HG02763 (cell line): ENCODE results near the gene AMDHD2.
"Not testable (repeated sequence)": the region's sequence is repeated elsewhere in the genome, so short reads cannot be mapped to it uniquely, and the experiment has no call there.

Source experiments
- ATAC-seq: cut with Tn5 transposase; IDR thresholded peaks from one replicate; pipeline ENCODE4 v1.9.1; 2021; ENCODE audit warnings: mild to moderate bottlenecking, moderate library complexity; ENCODE audit not compliant: unreplicated experiment

AMDHD2 gene

DNA sequence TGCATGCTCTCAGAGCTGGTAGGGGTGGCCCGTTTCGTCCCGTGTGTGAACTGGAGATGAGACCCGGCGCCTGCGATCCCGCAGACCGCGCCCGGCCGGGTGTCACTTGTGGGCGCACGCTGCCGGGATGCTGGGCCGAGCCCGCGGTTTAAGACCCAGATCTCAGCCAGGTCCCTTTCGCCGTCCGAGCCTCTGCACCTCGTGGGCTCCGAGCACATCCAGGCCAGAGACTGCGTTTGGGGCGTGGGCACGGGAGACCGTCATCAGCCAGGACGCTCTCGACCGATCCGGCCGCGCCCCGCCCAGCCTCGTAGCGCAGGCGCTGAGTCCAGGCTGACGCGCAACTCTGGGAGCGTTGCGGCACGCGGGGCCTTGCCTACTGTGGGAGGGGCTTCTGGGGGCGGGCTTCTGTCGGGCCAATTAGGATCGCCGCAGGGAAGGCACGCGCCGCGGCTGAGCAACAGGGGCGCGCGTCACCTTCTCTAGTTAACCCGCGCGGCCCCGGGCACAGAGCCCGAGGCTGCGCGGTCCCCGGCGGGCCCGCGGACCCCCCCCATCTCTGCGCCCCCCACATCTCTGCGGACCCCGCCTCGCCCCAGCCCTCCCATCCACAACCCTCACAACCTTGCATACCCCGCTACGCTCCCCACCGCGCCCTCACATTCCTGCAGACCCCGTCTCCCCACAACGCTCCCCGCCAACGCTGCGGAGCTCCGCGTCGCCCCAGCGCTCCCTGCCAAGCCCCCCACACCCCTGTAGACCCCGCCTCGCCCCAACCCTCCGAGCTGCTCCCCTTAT is 11.7 kb downstream of the AMDHD2 start:
- peak; percentile 81 for ATAC-seq

DNA sequence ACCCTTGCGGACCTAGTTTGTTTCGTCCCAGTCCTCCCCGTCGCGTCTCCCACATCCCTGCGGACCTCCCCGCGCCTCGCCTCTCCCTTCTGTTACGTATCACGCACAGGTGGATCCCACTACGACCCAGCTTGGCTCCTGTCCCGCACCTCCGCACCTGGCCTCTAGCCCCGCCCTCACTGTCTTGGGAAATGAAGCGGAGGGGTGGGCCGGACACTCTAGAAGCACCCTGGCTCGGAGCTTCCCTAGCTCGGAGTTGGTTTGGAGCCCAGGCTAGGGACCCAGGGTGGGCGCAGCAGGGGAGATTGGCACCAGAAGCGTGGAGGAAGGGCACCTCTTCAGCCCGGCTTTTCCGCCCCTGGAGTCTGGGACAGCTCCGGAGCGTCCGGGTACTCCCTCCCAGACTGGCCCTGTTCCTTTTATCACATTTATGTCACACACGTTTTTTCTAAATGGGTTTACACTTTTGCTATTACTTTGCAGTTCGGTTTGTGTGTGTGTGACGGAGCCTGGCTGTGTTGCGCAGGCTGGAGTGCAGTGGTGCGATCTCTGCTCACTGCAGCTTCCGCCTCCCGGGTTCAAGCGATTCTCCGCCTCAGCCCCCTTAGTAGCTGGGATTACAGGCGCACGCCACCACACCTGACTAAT is 12.4 kb downstream of the AMDHD2 start:
- ATAC-seq, result no peak

DNA sequence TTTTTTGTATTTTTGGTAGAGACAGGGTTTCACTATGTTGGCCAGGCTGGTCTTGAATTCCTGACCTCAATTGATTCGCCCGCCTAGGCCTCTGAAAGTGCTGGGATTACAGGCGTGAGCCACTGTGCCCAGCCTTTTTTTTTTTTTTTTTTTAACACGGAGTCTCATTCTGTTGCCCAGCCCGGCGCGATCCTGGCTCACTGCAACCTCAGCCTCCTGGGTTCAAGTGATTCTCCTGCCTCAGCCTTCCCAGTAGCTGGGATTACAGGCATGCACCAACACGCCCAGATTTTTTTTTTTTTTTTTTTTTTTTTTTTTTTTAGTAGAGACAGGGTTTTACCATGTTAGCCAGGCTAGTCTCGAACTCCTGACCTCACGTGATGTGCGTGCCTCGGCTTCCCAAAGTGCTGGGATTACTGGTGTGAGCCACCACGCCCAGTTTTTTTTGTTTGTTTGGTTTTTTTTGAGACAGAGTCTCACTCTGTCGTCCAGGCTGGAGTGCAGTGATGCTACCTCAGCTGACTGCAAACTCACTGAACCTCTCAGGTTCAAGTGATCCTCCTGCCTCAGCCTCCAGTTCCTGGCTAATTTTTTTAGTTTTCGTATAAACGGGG is 13.1 kb downstream of the AMDHD2 start:
- ATAC-seq, result not testable (repeated sequence)

DNA sequence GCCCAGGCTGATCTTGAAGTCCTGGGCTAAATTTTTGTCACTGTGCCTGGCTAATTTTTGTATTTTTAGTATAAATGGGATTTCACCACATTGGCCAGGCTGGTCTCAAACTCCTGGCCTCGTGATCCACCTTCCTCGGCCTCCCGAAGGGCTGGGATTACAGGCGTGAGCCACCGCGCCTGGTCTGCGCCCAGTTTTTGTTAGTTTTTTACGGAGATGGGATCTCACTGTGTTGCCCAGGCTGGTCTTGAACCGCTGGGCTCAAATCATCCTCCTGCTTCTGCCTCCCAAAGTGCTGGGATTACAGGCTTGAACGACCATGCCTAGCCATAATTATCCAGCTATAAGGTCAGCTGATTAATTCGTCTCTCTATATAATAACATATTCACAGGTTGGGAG is 13.7 kb downstream of the AMDHD2 start:
- no peak for ATAC-seq

DNA sequence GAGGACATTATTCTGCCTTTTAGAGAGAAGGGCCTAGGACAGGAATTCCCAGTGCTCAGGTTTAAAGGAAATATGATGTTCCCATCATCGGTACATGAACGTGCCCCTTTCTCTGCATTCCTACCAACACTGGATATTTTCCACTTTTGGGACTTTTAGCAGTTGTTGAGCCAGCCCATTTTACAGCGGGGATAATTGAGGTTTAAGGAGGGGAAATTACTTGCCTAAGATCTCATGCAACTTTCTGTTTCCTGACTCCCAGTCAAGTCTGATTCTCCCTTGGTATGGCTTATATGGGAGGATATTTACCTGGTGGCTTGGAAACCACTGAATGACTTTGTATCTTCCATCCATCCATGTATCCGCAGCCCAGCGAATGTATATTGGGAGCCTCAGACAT is 14.2 kb downstream of the AMDHD2 start:
- ATAC-seq, result not testable (repeated sequence)

DNA sequence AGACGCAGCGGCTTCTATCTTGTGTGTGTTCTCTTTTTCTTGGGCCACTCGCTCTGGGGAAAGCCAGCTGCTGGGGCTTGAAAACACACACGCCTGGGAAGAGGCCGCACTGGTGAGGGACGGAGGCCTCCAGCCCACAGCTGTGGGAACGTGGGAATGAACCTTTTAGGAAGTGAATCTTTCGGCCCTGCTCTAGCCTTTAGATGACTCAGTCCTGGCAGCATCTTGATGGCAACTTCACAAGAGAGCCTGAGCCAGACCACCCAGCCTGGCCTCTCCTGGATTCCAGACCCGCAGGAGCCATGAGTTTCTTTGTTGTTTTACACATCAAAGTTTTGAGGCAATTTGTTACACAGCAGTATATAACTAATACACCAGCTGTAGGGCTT is 15.4 kb downstream of the AMDHD2 start:
- ATAC-seq, result no peak

DNA sequence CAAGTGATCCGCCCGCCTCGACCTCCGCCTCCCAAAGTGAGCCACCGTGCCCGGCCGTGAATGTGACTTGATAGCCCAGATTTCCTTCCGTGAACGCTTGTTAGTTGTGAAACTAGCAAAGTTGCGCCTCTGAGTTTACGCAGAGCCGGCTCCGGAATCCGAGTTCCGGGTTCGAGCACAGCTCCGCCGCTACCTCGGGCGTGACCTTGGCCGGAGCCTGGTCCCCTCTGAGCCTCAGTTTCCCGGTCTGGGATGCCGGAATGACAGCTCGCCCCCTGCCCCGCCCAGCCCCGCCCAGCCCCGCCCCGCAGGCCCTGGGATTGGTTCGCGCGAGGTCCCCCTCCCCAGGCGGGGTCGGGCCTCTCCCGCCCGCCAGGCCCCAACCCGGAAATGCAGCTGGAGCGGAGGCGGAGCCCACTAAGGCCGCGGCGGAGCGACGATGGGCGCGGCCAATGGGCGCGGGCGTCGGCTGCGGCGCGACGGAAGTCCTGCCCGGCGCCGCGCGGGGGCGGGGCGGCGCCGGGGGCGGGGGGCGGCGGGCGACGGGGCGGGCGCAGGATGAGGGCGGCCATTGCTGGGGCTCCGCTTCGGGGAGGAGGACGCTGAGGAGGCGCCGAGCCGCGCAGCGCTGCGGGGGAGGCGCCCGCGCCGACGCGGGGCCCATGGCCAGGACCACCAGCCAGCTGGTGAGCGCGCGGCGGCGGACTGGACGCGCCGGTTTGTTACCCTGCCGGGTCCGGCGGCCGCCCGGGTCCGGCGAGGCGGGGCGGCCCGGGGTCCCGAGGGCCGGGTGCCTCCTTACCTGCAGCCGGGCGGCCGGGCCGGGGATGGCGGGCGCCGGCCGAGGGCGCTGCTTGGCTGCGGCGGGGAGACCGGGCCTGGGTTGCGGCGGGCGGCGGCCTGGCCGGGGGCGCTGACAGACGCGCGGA is 17.5 kb downstream of the AMDHD2 start, which contains the start of gene PDPK1:
Gene PDPK1 (plus strand): TSS at position 571 of the 929 bp plus-strand sequence. CDS start 92 bp downstream, at position 663.
- ATAC-seq, result peak; percentile 90

DNA sequence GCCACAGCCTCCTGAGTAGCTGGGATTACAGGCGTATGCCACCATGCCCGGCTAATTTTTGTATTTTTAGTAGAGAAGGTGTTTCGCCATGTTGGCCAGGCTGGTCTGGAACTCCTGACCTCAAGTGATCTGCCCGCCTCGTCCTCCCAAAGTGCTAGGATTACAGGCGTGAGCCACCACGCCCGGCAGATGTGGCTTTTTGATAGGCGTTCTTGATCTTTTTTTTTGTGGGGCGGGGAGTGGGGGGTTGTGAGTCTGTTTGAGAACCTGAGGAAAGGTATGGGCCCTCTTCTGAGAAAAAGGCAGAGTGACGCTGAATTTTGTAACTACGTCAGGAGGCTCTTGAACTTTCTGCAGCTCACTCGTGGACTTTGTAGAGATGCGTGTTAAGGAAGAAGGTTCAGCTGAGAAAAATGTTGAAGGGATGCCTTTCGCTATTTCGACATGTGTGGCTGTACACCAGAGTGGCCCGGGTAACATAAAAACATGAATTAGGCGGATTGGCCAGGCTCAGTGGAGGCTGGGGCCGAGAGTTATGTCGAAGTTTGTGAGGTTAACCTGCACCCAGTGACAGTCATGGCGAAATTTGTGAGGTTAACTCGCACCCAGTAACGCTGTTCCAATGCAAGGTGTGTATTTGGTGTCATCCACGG is 19.1 kb downstream of the AMDHD2 start:
- ATAC-seq, result not testable (repeated sequence)

DNA sequence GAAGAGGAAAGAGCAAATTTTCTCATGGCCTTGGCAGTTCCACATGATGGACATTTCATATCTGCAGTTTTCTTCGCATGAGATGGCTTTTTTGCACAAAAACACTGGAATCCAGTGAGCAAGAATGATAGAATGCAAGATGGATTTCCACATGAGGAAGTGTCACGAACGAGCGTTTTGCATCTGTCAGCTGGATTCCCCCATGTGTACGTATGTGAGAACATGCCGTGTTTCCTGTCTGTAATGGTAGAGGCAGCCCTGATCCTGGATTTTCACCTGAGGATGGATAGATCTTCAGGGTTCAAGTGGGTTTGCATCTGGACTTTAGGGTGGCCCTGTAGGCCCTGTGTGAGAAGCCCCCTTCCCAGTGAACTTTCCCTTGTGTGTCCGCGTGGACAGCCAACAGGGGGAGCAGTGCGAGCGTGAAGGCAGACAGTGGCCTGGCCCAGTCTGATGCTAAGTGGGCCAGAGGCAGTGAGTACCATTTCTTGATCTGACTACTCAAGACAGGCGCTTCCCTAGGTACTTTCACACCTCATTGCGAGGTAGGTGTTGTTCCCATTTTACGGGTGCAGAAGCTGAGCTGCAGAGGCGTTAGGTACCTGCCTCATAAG is 19.8 kb downstream of the AMDHD2 start:
- ATAC-seq, result not testable (repeated sequence)

DNA sequence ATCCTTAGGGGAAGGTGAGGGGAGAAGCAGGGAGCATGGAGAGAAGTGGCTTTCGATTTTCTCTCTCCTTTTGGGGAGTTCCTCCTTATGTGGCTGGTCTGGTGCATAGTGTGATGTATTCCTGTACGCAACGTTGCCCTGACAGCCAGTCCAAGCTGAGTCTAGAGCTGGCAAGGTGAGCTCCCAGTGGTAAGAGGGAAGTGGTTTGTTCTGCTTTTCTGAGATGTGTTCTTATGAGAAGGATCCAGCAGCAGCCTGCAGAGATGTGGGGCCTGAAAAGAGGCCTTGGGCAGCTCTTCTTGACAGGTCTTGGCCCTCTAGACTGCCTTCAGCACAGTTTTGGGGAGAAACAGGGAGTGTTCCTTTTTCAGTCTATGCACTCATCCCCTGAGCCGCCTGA is 20.7 kb downstream of the AMDHD2 start:
- not testable (repeated sequence) for ATAC-seq

DNA sequence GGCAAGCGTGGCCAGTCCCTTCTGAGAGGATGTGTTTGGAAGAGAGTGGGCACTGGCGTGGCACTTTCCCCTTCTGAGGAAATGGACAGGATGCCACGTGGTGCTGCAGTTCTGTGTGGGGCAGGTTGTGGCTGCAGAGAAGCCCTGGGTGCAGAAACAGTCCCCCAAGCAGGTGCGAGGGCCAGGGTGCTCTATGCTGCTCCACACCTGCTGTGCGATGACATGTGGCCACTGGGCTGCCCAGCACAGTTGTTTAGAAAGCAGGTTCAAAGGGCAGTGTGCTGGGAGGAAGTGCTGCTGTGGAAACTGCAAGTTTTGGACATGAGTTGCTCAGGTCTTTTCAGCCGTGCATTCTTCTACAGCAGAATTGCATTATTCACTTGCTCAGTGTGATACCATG is 21.2 kb downstream of the AMDHD2 start:
- not testable (repeated sequence) for ATAC-seq

DNA sequence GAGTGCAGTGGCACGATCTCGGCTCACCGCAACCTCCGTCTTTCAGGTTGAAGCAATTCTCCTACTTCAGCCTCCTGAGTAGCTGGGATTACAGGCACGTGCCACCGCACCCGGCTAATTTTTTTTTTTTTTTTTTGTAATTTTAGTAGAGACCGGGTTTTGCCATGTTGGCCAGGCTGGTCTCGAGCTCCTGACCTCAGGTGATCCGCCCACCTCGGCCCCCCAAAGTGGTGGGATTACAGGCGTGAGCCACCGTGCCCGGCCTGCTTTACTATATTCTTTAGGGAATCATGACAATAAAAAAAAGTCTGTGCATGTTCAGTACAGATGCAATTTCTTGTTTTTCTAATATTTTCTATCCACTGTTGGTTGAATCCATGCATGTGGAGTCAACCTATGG is 23.6 kb downstream of the AMDHD2 start:
- not testable (repeated sequence) for ATAC-seq

DNA sequence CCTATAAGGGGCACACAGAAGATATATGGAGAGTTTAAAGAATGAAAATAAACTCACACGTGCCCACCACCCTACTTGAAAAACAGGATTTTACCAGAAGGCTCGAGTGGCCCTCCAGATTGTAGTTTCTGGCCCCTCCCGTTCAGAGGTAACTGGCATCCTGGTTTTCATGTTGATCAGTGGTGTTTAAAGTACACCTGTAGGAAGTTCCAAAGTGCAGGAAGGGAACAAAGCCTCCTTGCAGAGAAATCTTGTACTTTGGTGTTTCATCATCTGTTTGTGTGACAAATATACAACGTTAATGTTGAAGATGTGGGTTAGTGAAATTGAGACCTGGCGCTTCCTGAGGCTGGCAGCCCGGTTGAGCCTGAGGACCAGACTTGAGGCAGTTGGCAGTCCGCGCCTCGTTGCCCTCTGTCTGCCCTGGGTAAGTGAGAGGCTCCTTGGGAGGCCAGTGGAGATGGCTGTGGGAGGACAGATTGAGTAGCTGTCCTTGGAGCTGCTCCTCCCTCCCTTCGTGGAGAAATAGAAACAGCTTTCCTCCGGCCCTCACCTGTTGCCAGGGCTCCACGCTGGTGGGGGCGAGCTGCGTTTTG is 30.2 kb downstream of the AMDHD2 start:
- not testable (repeated sequence) for ATAC-seq

DNA sequence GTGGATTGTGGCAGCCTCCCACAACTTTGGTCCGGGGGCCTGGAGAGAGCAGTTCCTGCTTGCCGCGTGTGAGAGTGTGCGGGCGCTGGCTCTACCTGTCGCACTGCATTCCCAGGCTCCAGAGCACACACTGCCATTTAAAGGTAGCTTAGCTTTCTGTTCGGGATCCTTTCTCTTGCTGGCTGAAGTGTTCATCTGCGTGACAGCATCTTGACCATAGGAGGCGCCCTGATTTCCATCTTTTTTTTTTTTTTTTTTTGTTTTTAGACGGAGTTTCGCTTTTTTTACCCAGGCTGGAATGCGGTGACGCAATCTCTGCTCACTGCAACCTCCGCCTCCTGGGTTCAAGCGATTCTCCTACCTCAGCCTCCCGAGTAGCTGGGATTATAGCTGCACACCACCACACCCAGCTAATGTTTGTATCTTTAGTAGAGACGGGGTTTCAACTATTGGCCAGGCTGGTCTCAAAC is 31.3 kb downstream of the AMDHD2 start:
- not testable (repeated sequence) for ATAC-seq

DNA sequence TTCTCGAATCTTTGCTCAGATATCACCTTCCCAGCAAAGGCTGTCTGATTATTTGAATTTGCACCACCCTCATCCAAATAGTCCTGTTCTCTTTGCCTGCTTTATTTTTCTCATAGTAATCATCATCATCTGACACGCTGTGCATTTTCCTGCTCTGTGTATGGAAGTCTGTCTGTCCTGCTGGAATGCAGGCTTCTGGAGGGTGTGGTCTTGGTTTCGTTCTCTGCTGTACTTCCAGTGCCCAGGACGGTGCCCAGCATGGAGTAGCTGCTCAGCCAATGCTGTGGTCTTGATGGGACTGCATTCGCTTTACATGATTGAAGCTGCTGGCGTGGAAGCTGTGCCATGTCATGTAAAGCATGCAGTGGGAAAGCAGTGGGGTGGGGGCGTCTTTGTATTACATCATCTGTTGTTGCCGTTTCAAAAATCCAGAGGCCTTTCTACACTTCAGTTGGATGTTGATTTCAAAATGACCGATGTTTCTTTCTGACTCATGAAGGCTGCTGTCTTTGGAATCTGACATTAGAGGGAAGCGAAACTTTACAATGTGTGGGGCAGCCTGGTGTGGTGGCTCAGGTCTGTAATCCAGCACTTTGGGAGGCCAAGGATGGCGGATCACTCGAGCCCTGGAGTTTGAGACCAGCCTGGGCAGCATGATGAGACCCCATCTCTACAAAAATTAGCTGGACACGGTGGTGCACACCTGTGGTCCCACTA is 34.7 kb downstream of the AMDHD2 start:
- not testable (repeated sequence) for ATAC-seq

DNA sequence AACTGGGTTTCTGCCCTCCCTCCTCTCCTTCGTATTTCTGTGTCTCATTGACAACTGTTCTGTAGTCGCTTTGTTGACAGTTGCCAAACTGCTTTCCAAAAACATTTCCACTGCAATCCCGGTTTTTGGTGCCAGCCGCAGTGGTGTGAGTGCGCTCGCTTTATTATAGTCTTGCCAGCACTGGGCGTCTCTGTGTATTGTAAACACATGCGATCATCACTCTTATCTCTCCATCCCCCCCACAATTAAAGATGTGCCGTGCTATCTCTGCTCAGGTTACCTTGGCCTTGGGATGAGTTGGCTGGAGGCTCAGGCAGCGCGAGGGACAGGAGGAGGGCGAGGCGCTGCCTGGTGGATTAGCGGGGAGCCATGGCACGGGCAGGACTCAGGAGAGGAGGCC is 37.0 kb downstream of the AMDHD2 start:
- not testable (repeated sequence) for ATAC-seq

DNA sequence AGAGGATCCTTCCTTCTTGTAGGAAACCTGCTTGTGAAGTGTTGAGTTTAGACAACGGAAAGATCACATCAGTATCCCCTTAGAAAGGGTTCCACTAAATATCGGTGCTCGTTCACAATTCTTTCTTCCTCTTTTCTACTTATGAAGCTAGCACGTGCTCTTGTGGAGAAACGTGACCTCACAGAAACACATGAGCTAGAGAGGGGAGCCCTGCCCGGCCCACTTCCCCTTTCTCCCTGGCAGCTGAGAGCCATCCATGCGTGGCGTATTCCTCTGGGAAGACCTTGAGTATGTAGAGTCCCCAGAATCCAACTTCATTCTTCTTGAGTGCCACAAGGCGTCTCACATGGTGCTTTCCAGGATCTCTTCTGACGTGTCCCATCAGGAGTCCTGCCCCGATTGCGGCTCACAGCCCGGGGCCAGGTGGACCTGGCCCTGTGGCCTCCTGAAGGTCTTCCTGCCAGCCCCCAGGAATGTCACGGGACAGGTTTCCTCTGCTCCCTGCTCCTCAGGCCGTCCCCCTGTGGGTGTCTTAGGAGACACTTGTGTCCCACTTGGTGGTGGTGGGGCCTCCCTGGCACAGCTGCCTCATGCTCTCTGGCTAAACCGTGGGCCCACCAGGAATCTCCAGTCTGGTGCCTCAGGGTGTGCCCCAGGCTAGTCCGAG is 40.1 kb downstream of the AMDHD2 start:
- peak; percentile 42 for ATAC-seq

DNA sequence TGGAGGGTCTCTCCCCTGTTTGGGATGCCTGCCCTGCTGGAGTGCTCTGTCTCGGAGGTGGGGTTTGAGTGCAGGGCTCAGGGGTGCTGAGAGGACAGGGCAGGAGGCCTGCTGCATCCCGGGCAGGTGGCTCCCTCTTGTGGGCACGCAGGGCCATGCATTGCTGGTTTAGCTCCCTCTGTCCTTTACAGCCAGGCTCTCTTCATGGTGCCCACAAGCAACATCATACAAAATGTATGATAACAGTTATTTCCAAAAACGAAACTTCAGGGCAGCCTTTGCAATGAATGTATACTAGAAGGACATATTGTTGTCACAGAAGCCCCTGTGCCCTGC is 40.6 kb downstream of the AMDHD2 start:
- peak; percentile 55 for ATAC-seq
